ENCODE measurements around the gene HIVEP3.

GRCh38 chr1:41566969-41567368, 351.8 kb downstream of the HIVEP3 start:
- no peak for TF ChIP-seq CTCF (conservative IDR thresholded peaks at IDR 0.05; ENCODE audit: low read length)
- no peak for TF ChIP-seq EZH2phosphoT487 (IDR thresholded peaks at IDR 0.05; ENCODE audit: borderline replicate concordance)

All from Loucy (cell line).